ENCODE measurements around the gene RELT. TPM values are rescaled to one million over a fixed set of nuclear protein-coding genes. Genes with fewer than 3 reads are reported as not detected.

The RELT gene
- total RNA-seq, 1 donor, result 4.0 TPM

DNA sequence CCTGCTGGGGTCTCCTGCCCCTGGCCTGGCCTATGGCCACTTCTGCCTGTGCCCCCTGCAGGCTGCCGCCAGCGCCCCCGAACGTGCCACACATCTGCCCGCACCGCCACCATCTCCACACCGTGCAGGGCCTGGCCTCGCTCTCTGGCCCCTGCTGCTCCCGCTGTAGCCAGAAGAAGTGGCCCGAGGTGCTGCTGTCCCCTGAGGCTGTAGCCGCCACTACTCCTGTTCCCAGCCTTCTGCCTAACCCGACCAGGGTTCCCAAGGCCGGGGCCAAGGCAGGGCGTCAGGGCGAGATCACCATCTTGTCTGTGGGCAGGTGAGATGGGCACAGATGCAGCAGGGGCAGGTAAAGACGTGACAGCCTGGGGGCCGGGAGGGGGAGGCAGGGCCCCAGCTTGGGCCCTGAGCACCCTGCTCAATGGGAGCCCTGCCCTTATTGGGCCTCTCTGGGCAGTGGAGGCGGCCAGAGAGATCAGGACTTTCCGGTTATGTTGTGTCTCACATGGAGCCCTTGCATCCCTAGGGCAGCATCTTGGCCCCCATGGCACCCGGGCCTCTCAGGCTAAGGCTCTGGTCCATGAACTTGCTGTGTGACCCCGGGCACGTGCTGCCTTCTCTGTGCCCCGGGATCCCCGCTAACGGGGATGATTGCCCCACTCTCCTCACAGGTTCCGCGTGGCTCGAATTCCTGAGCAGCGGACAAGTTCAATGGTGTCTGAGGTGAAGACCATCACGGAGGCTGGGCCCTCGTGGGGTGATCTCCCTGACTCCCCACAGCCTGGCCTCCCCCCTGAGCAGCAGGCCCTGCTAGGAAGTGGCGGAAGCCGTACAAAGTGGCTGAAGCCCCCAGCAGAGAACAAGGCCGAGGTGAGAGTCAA, 18.5 kb downstream of the RELT start:
- Histone ChIP-seq H4K20me1 (ENCODE audit: insufficient read depth, low read length) (peaks cover 22% of the 10 kb centered on the region), H3K36me3 (ENCODE audit: insufficient read depth, low read length) (peaks cover 32% of the 10 kb centered on the region), H3K4me3 (ENCODE audit: insufficient read depth, low read length) (no peak overlapping the region), H3K27ac (ENCODE audit: low read depth, low read length) (no peak overlapping the region), H3K4me1 (ENCODE audit: insufficient read depth, low read length) (peaks cover 19% of the 10 kb centered on the region), H3K4me2 (ENCODE audit: insufficient read depth, low read length) (no peak overlapping the region), H3K79me2 (ENCODE audit: insufficient read depth, low read length) (peaks cover 25% of the 10 kb centered on the region), H3K27me3 (ENCODE audit: insufficient read depth, low read length) (no peaks in the 10 kb centered on the region), H2AFZ (ENCODE audit: low read length) (no peak overlapping the region), H3K9me3 (ENCODE audit: low read depth, low read length) (no peaks in the 10 kb centered on the region)
- DNase-seq (ENCODE audit: insufficient read length, low spot score, missing footprints), result no peak
- TF ChIP-seq, protein P1, sequence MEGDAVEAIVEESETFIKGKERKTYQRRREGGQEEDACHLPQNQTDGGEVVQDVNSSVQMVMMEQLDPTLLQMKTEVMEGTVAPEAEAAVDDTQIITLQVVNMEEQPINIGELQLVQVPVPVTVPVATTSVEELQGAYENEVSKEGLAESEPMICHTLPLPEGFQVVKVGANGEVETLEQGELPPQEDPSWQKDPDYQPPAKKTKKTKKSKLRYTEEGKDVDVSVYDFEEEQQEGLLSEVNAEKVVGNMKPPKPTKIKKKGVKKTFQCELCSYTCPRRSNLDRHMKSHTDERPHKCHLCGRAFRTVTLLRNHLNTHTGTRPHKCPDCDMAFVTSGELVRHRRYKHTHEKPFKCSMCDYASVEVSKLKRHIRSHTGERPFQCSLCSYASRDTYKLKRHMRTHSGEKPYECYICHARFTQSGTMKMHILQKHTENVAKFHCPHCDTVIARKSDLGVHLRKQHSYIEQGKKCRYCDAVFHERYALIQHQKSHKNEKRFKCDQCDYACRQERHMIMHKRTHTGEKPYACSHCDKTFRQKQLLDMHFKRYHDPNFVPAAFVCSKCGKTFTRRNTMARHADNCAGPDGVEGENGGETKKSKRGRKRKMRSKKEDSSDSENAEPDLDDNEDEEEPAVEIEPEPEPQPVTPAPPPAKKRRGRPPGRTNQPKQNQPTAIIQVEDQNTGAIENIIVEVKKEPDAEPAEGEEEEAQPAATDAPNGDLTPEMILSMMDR (IDR thresholded peaks at IDR 0.05; ENCODE audit: extremely low read depth, low read depth, low read length), result no peak

DNA sequence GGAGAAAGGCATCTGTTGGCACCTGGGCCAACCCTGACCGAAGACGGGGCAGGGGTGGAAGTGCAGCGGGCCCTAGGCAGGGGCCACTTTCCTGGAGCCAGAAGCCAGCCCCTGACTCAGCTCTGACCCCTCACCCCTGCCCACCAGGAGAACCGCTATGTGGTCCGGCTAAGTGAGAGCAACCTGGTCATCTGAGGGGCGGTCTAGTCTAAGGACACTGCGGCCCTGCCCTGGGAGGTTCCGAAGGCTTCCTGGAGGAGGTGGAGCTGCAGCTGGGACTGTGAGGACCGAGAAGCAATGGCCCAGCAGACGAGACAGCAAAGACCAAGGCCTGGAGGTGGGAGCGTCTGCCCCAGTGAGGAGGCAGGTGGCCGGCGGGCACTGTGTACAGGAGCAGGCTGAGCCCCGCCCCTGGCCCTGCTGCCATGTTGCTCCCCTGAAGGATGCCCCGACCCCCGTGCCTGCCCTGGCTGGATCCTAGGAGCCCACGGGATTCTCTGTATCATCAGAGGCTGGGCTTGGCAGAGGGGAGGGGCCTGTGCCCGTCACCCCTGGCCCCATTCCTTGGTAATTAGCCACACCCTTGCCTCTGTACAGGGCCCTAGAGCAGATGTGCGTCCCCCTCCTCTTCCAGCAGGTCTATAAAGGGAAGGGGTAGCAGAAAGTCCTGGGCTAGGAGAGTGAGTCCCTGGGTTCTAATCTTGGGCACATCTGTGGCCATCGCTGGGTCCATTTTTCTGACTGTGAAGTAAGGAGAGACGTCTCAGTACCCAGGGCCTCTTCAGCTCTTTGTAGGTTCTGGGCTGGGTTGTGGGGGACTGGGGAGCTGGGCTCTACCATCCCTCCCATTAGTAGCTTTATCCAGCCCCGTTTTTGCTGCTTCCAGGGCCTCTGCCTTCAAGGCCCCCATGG, 19.4 kb downstream of the RELT start:
- peaks cover 22% of the 10 kb centered on the region for H3K4me1 ChIP-seq (ENCODE audit: insufficient read depth, low read length)
- H3K79me2 ChIP-seq (ENCODE audit: insufficient read depth, low read length), result peaks cover 16% of the 10 kb centered on the region
- H3K27me3 ChIP-seq (ENCODE audit: insufficient read depth, low read length), result no peaks in the 10 kb centered on the region
- H4K20me1 ChIP-seq (ENCODE audit: insufficient read depth, low read length), result peaks cover 13% of the 10 kb centered on the region
- H3K27ac ChIP-seq (ENCODE audit: low read depth, low read length), result no peak overlapping the region
- TF ChIP-seq, protein P1 (IDR thresholded peaks at IDR 0.05; ENCODE audit: extremely low read depth, low read depth, low read length), result no peak
- DNase-seq (ENCODE audit: insufficient read length, low spot score, missing footprints), result no peak
- no peak overlapping the region for H2AFZ ChIP-seq (ENCODE audit: low read length)
- no peak overlapping the region for H3K4me2 ChIP-seq (ENCODE audit: insufficient read depth, low read length)
- no peak overlapping the region for H3K4me3 ChIP-seq (ENCODE audit: insufficient read depth, low read length)
- H3K36me3 ChIP-seq (ENCODE audit: insufficient read depth, low read length), result peaks cover 32% of the 10 kb centered on the region
- H3K9me3 ChIP-seq (ENCODE audit: low read depth, low read length), result no peaks in the 10 kb centered on the region

DNA sequence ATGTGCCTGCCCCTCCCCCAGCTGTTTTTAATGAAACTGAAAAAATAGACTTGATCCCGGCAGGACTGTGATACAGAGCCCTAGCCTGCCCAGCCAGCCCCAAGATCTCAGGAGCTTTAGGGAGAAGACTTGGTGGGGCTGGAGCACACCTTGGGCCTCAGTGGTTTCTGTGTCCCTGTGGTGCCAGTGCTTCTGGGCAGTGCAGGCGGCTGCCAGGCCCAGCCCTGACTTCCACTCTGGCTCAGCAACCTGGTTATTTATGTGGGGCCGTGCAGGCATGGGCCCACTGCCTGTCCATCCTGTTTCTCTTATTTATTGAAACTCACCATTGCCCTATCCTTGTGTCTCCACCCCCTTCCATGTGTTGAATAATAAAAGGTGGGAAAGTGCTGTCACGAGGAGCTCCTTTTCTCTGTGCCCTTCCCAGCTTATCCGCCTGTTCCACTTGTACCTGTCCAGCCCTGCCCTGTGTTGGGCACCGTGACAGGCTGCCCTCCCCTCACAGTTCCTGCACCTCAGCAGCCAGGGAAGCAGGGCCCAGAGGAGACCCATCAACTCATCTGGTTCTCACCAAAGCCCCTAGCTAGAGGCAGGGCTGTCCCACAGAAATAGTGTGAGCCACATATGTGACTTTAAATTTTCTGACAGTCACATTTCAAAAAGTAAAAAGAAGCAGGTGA, 20.2 kb downstream of the RELT start:
- H3K36me3 ChIP-seq (ENCODE audit: insufficient read depth, low read length), result peaks cover 32% of the 10 kb centered on the region
- peaks cover 9% of the 10 kb centered on the region for H4K20me1 ChIP-seq (ENCODE audit: insufficient read depth, low read length)
- H3K4me3 ChIP-seq (ENCODE audit: insufficient read depth, low read length), result no peak overlapping the region

More for the DNA sequence above, 20.2 kb downstream of the RELT start:
- Histone ChIP-seq H3K4me2 (ENCODE audit: insufficient read depth, low read length) (no peak overlapping the region), H3K9me3 (ENCODE audit: low read depth, low read length) (no peaks in the 10 kb centered on the region), H2AFZ (ENCODE audit: low read length) (no peak overlapping the region), H3K4me1 (ENCODE audit: insufficient read depth, low read length) (peaks cover 26% of the 10 kb centered on the region), H3K79me2 (ENCODE audit: insufficient read depth, low read length) (peaks cover 8% of the 10 kb centered on the region), H3K27me3 (ENCODE audit: insufficient read depth, low read length) (no peaks in the 10 kb centered on the region), H3K27ac (ENCODE audit: low read depth, low read length) (no peak overlapping the region)
- TF ChIP-seq, protein P1 (IDR thresholded peaks at IDR 0.05; ENCODE audit: extremely low read depth, low read depth, low read length), result no peak
- DNase-seq (ENCODE audit: insufficient read length, low spot score, missing footprints), result no peak
